SHP77 treated with DMSO at 0.1 percent for 48 hours (cell line): ENCODE data around the gene RANBP17.

Experiments used
- DNase-seq: peaks from one replicate; lab custom pipeline; 2025; lab: John Stamatoyannopoulos, UW

Gene RANBP17

DNA sequence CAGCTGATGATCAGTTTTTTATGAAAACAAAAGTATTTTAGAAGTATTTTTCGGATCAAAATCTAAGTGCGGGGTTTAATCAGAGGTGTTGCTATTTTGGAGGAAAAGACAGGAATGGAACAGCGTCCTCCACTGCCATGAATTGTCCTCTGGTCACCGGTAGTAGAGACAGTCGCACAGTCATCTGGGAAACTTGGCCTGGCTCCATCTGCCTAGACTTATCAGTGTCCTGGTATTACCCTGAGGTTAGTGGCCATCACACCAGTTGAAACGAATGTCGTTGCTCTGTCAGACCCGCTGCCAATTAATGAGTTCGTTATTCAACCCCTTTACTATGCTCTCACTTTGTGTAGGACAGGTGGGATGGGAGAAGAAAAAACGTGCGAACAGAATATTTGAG, 455.4 kb downstream of the RANBP17 start:
- no peak for DNase-seq

GRCh38 chr5:171318026-171318425, 456.2 kb downstream of the RANBP17 start:
- no peak for DNase-seq

- DNase-seq: no peak
Observed at GRCh38 chr5:171321447-171321846, 459.6 kb downstream of the RANBP17 start.

DNA sequence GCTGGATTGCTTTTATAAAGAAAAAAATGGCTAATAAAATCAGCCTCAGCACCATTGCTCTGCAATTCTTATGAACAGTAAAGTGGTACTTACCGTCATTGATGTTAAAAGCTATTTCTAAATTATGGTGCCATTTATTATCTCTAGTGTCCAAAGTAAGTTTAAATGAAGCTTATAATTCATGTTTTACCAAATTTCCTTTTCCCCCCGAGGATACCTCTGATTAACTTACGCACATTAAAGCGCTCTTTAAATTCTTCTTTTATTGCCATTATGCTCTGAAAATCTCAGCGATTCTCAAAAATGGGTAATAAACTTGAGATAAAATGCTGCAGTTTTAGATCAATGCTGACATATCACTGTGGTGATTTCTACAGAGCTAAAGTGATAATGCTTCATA, 460.7 kb downstream of the RANBP17 start:
- DNase-seq: no peak

- no peak for DNase-seq
Observed at GRCh38 chr5:171323007-171323406, 461.2 kb downstream of the RANBP17 start.

GRCh38 chr5:171323806-171324632, 462.2 kb downstream of the RANBP17 start:
- DNase-seq: no peak

DNA sequence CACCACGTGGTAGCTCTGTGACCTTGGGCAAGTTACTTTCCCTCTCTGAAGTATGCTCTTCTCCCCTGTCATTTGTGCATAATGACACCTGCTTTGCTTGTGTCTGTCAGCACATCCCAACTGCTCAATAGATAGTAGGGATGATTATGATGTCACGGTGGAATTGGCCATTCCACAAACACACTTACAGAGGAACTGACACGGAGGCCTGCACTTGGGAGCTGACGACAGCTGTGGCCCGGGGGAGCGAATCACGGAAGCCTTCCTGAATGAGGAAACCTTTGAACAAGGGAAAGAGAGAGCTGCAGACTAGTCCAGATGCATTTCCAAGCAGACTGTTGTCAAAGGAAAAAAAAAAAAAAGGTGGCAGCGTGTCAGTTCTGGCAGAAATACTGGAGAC, 468.2 kb downstream of the RANBP17 start:
- no peak for DNase-seq

DNA sequence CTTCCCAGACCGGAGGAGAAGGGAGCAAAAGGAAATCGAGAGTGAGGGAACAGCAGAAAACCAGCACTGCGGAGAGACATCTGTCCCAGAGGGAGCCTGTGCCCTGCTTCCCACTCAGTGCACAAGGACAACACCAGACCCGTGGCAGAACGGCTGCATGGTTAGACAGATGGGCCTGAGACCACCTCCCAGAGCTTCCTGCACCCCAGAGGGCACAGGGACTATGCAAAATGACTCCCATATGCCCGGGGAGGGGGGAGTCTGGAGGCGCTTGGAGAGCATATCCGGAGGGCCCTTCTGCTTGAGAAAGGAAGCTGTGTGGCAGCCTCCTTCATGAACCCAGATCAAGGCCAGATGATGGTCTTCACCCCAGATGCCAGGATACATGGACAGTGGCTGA, 473.8 kb downstream of the RANBP17 start:
- no peak for DNase-seq

DNA sequence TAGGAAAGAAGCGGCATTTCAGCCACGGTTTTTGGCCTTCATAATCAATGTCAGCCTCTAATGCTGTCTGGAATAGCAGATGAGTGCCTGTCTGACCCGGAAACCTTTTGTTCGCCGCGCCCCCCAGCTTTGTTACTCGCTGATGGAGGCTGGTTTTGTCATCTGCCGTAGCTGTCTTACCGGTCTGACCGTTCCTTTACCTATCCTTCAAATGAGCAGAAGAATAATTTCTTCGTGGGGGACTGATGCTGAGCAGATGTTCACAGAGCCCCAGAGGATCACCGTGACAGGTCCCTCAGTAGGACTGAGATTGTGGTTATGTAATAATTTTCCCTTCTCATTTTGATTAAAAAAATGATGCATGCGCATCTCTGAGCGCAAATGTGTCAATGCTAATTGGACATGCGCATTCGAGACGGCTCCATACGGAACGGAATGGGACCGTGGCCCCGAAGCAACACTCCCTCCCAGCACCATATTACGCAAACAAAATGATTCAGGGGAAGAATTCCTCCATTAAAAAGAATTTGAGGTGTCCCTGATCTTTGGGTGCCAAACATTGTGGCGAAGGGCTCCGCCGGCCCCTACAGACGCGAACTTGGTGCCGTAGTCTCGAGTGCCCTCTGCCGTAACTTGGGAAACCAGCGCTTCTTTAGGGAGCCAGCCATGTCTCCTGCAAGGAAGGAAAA, 474.8 kb downstream of the RANBP17 start:
- no peak for DNase-seq

DNA sequence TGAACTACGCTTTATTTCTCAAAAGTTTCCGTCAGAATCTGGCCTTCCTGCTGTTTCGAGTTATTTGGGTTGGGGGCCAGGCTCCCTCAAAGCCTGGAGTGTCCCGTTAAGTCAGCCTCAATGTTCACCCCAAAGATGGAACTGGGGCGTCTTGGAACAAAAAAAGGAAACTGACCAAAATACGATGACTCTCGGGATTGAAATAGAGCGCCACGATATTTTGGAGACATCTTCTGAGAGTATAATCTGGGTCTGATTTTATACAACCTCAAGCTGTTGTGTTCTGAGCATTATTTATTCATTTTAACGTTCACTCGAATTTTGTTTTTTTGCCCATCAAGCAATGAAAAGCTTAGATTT, 475.4 kb downstream of the RANBP17 start:
- no peak for DNase-seq

- DNase-seq: no peak
Observed at GRCh38 chr5:171340042-171340441, 478.2 kb downstream of the RANBP17 start.

DNA sequence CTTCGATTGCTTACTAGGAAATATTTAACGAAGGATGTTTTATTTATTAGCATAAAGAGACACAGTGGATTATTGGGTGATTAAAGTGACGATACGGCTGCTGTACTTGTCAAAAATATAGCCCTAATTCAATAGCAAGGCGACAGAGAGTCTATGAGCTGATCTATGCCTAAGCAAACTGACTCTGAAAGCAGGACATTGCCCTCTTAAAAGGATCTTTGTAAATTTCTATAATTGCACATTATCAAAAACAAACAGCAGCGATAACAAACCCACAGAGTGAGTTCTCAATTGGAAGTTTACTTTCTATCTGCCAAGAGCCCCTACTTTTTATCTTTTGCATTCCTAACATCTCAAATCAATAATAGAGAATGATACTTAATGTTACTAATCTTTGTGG, 478.7 kb downstream of the RANBP17 start:
- DNase-seq: no peak

DNA sequence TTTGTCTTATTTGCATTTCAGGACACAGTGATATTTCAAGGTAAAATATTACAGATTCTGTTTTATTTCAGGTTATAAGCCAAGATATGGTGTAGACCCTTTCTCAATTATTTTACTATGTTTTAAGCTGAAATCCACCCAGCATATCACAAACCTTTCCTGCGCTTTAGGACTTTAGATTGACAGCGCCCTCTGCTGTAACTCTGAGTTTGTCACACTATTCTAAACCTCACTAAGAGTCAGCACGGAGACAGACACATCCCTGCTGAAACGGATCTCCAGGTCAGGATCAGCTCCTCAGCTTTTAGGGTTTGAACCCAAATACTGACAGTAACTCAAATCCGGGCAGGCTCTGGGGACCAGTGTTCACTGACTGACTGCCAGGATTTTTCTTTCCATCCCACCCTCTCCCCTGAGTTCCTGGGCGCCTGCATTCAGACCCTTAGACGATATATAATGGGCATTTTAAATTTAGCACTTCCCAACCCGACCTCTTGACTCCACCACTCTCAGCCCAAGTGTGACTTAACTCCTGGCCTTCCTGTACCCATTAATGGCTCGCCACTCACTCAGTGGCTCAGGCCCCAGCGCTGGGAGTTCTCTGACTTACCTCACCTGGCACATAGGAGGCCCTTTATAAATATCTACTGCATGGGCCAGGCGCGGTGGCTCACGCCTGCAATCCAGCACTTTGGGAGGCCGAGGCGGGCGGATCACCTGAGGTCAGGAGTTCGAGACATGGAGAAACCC, 480.7 kb downstream of the RANBP17 start:
- DNase-seq: peak; percentile 49

DNA sequence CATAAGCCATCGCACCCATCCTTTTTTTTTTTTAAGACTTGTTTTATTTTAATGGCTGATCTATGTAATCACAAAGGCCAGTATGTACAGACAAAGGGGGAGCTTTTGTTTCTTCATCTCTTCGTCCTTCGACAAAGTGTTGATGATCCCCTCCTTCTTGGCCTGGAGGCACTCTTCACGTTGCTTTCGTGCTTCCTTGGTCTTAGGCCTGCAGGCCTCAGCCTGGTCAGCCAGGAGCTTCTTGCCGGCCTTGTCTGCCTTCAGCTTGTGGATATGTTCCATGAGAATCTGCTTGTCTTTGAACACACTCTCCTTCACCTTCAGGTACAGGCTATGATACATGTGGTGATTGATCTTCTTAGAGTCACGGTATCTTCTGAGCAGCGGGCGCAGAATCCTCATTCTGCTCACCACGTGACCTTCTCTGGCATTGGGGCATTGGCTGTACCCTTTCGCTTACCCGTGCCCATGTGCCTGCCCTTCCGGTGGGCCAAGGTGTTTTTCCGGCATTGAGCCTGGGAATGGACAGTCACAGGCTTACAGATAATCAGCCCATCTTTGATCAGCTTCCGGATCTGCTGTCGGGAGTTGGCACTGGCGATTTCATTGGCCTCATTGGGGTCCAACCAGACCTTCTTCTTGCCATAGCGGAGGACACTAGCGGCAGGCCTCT, 483.3 kb downstream of the RANBP17 start:
- DNase-seq: no peak
